ENCODE measurements around the gene PWP1.

The PWP1 gene

GRCh38 chr12:107685360-107686248 lies at the start of gene PWP1:
PWP1 (plus strand) TSS chr12:107685799; CDS start chr12:107685900, 101 bp downstream.
- no peak for TF ChIP-seq CTCF (IDR thresholded peaks at IDR 0.05; ENCODE audit: low read depth, low read length)
- peak within 1 kb of the TSS; percentile 99 for H3K4me3 ChIP-seq (ENCODE audit: low read depth, low read length)

- H3K4me3 ChIP-seq (ENCODE audit: low read depth, low read length): no peak overlapping the region
- no peak for TF ChIP-seq CTCF (IDR thresholded peaks at IDR 0.05; ENCODE audit: low read depth, low read length)
Observed at GRCh38 chr12:107641154-107641553, 44.4 kb upstream of the PWP1 start.

GRCh38 chr12:107642240-107642639 lies 43.4 kb upstream of the PWP1 start:
- no peak overlapping the region for H3K4me3 ChIP-seq (ENCODE audit: low read depth, low read length)
- no peak for TF ChIP-seq CTCF (IDR thresholded peaks at IDR 0.05; ENCODE audit: low read depth, low read length)

- TF ChIP-seq CTCF (IDR thresholded peaks at IDR 0.05; ENCODE audit: low read depth, low read length): no peak
- no peak overlapping the region for H3K4me3 ChIP-seq (ENCODE audit: low read depth, low read length)
Observed at GRCh38 chr12:107645630-107646333, 39.8 kb upstream of the PWP1 start.

GRCh38 chr12:107646436-107646835 lies 39.2 kb upstream of the PWP1 start:
- no peak overlapping the region for H3K4me3 ChIP-seq (ENCODE audit: low read depth, low read length)

GRCh38 chr12:107649661-107650061 lies 35.9 kb upstream of the PWP1 start:
- no peak overlapping the region for H3K4me3 ChIP-seq (ENCODE audit: low read depth, low read length)
- no peak for TF ChIP-seq CTCF (IDR thresholded peaks at IDR 0.05; ENCODE audit: low read depth, low read length)

More at GRCh38 chr12:107646436-107646835, 39.2 kb upstream of the PWP1 start:
- TF ChIP-seq CTCF (IDR thresholded peaks at IDR 0.05; ENCODE audit: low read depth, low read length): no peak

GRCh38 chr12:107650977-107651376 lies 34.6 kb upstream of the PWP1 start:
- no peak for TF ChIP-seq CTCF (IDR thresholded peaks at IDR 0.05; ENCODE audit: low read depth, low read length)
- no peak overlapping the region for H3K4me3 ChIP-seq (ENCODE audit: low read depth, low read length)

Data from WI38 (cell line).